HFF-Myc (cell line): ENCODE data around the gene PCDHGB3.
A peak's percentile ranks its signal among the peaks of the same experiment; 100 is the strongest.

Experiments
- DNase-seq: peaks from one replicate; pipeline ENCODE4 v3.0.0-alpha.2; 2011; ENCODE audit warnings: low read depth; ENCODE audit errors: extremely low read depth
- H3K4me3 ChIP-seq: replicated peaks from 2 replicates; pipeline ENCODE4 v1.5.1; 2011; ENCODE audit warnings: low read depth, mild to moderate bottlenecking, control low read depth, low read length
- CTCF ChIP-seq: IDR thresholded peaks from 2 replicates; pipeline ENCODE4 v1.5.1; 2012; ENCODE audit warnings: mild to moderate bottlenecking, low read depth, low read length, control low read depth; ENCODE audit errors: missing control alignments

Gene PCDHGB3

GRCh38 chr5:141359790-141360426 is 10.1 kb upstream of the PCDHGB3 start, which contains the start of gene PCDHGB2:
Gene PCDHGB2 (plus strand): TSS chr5:141359994. CDS start chr5:141360136, 142 bp downstream.
- peak; percentile 39 for TF ChIP-seq CTCF
- no peak for DNase-seq
- peak within 1 kb of the TSS; percentile 27 for H3K4me3 ChIP-seq

GRCh38 chr5:141360685-141361084 is 9.4 kb upstream of the PCDHGB3 start:
- no peak overlapping the region for H3K4me3 ChIP-seq
- no peak for TF ChIP-seq CTCF
- DNase-seq, result no peak

- TF ChIP-seq CTCF, result no peak
- DNase-seq, result no peak
- no peak overlapping the region for H3K4me3 ChIP-seq
These were observed 7.3 kb upstream of the PCDHGB3 start for GRCh38 chr5:141362719-141363118.

- no peak for DNase-seq
- TF ChIP-seq CTCF, result no peak
- no peak within 1 kb of the TSS for H3K4me3 ChIP-seq
These were observed 5.9 kb upstream of the PCDHGB3 start, which contains the start of gene PCDHGA5 for GRCh38 chr5:141363952-141364660. Gene PCDHGA5 (plus strand): TSS chr5:141364162. CDS start chr5:141364331, 169 bp downstream.

GRCh38 chr5:141366016-141366896 is 3.8 kb upstream of the PCDHGB3 start:
- no peak overlapping the region for H3K4me3 ChIP-seq
- TF ChIP-seq CTCF, result no peak
- DNase-seq, result no peak

GRCh38 chr5:141371572-141372475 is 1.8 kb downstream of the PCDHGB3 start:
- TF ChIP-seq CTCF, result no peak
- DNase-seq, result no peak
- no peak overlapping the region for H3K4me3 ChIP-seq
